Fibroblast of skin of left biceps (primary cell): ENCODE measurements around the gene ZNF208.
"Not testable (repeated sequence)": the region's sequence is repeated elsewhere in the genome, so short reads cannot be mapped to it uniquely, and the experiment has no call there.

Source experiments
- DNase-seq, 2 experiments: peaks; one replicate each; pipeline ENCODE4 v3.0.0-alpha.2; 2013; ENCODE audit warnings: low read depth in 2 of 2

ZNF208 gene

GRCh38 chr19:21884786-21885185, 126.0 kb downstream of the ZNF208 start:
- DNase-seq = not testable (repeated sequence)

GRCh38 chr19:21883516-21883915, 127.2 kb downstream of the ZNF208 start:
- no peak for DNase-seq
